Measurements from ENCODE around the gene OTC.

OTC gene

DNA sequence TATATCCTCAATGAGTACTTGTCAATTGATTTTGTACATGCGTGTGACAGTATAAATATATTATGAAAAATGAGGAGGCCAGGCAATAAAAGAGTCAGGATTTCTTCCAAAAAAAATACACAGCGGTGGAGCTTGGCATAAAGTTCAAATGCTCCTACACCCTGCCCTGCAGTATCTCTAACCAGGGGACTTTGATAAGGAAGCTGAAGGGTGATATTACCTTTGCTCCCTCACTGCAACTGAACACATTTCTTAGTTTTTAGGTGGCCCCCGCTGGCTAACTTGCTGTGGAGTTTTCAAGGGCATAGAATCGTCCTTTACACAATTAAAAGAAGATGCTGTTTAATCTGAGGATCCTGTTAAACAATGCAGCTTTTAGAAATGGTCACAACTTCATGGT, at the start of gene OTC:
Gene OTC (plus strand): TSS at position 243 of the 400 bp plus-strand sequence. CDS start 93 bp downstream, at position 336.
- ChIA-PET POLR2A (ENCODE audit: low non-redundant PET) (no interaction called here), CTCF (no interaction called here)
- no peak within 1 kb of the TSS for H3K27ac ChIP-seq
- TF ChIP-seq, protein P1, sequence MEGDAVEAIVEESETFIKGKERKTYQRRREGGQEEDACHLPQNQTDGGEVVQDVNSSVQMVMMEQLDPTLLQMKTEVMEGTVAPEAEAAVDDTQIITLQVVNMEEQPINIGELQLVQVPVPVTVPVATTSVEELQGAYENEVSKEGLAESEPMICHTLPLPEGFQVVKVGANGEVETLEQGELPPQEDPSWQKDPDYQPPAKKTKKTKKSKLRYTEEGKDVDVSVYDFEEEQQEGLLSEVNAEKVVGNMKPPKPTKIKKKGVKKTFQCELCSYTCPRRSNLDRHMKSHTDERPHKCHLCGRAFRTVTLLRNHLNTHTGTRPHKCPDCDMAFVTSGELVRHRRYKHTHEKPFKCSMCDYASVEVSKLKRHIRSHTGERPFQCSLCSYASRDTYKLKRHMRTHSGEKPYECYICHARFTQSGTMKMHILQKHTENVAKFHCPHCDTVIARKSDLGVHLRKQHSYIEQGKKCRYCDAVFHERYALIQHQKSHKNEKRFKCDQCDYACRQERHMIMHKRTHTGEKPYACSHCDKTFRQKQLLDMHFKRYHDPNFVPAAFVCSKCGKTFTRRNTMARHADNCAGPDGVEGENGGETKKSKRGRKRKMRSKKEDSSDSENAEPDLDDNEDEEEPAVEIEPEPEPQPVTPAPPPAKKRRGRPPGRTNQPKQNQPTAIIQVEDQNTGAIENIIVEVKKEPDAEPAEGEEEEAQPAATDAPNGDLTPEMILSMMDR (conservative IDR thresholded peaks at IDR 0.05; ENCODE audit: low read depth), result no peak
- DNase-seq (ENCODE audit: low spot score), result no peak

DNA sequence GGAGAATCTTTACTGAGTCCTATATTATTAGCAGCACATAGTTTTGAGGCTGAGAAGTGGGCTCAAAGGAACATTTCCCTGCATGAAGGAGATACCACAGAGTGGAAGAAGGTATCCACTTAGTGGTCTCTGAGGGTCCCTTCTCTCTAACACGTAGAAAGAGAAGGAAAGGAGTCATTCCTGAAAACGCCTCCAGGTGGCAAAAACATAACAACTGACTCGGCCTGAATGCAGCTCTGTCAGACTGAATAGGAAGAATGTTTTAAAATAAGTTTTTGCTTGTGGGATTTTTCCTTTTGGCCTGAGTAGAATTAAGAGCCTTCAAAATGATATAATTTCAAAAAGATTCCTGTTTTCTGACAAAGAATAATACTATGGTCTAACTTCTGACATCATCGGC, 48.4 kb upstream of the OTC start:
- DNase-seq (ENCODE audit: low spot score), result no peak
- ChIA-PET CTCF (no interaction called here), POLR2A (ENCODE audit: low non-redundant PET) (no interaction called here)
- TF ChIP-seq, protein P1 (conservative IDR thresholded peaks at IDR 0.05; ENCODE audit: low read depth), result no peak
- H3K27ac ChIP-seq, result no peak overlapping the region

DNA sequence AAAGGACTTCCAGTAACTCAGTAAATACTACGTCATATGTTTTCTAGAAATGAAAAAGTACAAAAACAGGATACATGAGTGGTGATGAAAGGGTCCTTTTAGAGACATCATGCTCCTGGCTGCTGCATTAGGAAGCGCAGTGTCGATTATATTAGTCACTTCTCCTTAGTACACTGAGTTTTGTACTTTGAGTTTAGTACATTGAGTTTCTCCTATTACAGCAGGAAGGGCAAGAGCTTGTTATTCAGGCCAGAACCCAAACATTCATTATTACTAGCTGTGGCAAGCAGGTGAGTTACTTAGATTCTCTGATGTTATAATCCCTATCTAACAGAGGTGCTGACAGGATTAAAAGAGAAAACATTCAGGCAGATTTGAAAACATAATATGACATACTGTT, 46.4 kb upstream of the OTC start:
- no peak overlapping the region for H3K27ac ChIP-seq
- TF ChIP-seq, protein P1 (conservative IDR thresholded peaks at IDR 0.05; ENCODE audit: low read depth), result no peak
- DNase-seq (ENCODE audit: low spot score), result no peak
- POLR2A ChIA-PET (ENCODE audit: low non-redundant PET), result no interaction called here
- CTCF ChIA-PET, result no interaction called here

DNA sequence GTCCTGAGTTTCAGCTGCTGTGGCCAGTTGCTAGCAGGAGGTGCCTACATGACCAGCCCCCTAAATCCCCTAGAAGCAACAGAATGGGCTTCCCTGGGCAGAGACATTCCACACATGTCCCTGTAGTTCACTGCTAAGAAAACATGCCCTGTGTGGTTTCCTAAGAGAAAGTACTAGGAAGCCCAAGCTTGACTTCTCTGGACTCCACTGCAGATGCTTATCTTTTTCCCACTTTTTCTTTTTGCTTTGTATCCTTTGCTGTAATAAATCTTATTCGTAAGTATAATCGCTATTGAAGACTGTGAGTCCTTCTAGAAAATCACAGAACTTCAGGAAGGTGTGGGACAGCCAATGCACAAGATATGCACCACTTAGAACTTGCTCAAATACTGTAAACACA, 40.7 kb upstream of the OTC start:
- CTCF ChIA-PET, result interaction anchor here (0.8 kb wide), 1 partner anchor 92 kb away, joined by 3 read pairs; no protein-coding TSS in a partner anchor
- TF ChIP-seq, protein P1 (conservative IDR thresholded peaks at IDR 0.05; ENCODE audit: low read depth), result no peak
- POLR2A ChIA-PET (ENCODE audit: low non-redundant PET), result no interaction called here
- H3K27ac ChIP-seq, result no peak overlapping the region
- no peak for DNase-seq (ENCODE audit: low spot score)

DNA sequence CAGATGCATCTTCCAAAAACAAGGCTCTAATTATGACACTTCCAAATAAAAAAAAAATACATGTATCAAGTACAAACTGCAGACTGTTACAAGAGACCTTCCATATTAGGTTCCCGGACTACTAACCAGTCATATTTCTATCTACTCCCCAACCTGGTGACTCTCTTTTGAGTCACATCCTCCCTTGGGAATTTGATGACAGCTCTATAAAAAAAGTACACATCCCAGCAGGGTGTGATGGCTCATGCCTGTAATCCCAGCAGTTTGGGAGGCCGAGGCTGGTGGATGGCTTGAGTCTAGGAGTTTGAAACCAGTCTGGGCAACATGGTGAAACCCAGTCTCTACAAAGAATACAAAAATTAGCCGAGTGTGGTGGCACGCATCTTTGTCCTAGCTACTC, 40.0 kb upstream of the OTC start:
- H3K27ac ChIP-seq, result no peak overlapping the region
- peak; percentile 37 for DNase-seq (ENCODE audit: low spot score)
- ChIA-PET CTCF (interaction anchor here (0.8 kb wide), 1 partner anchor 92 kb away, joined by 3 read pairs; no protein-coding TSS in a partner anchor), POLR2A (ENCODE audit: low non-redundant PET) (no interaction called here)
- TF ChIP-seq, protein P1 (conservative IDR thresholded peaks at IDR 0.05; ENCODE audit: low read depth), result no peak

DNA sequence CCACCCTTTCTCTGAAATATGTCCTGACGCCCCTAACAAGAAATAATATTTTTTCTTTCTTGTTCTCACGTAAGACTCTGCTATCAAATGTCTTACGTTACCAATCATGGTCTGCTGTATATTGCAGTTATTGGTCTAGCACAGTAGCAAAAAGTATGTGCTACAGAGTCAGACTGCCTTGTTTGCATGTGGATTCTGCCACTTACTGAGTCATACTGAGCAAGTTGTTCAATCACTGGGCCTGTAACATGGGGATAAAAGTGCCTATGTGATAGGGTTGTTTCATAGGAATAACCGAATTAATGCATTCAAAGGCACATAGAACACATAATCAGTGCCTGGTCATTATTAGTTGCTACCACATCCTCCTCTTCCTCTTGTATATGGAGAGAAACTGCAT, 39.2 kb upstream of the OTC start:
- TF ChIP-seq, protein P1 (conservative IDR thresholded peaks at IDR 0.05; ENCODE audit: low read depth), result no peak
- ChIA-PET CTCF (no interaction called here), POLR2A (ENCODE audit: low non-redundant PET) (no interaction called here)
- no peak overlapping the region for H3K27ac ChIP-seq
- DNase-seq (ENCODE audit: low spot score), result no peak

DNA sequence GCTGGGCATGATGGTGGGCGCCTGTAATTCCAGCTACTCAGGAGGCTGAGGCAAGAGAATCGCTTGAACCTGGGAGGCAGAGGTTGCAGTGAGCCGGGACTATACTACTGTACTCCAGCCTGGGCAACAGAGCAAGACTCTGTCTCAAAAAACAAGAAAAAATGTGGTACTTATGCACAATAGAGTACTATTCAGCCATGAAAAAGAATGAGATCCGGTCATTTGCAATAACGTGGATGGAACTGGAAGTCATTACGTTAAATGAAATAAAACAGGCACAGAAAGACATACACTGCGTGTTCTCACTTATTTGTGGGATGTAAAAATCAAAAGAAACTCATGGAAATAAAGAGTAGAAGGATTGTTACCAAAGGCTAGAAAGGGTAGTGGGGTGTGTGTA, 37.2 kb upstream of the OTC start:
- POLR2A ChIA-PET (ENCODE audit: low non-redundant PET), result no interaction called here
- H3K27ac ChIP-seq, result no peak overlapping the region
- DNase-seq (ENCODE audit: low spot score), result no peak
- TF ChIP-seq, protein P1 (conservative IDR thresholded peaks at IDR 0.05; ENCODE audit: low read depth), result no peak
- CTCF ChIA-PET, result no interaction called here

All from RWPE1 (cell line).